Panc1 (cell line): Measurements from ENCODE around the gene CDH13.

ENCODE experiments used
- POLR2AphosphoS5 ChIP-seq: IDR thresholded peaks from 2 replicates; pipeline ENCODE4 v1.6.1; 2012; ENCODE audit warnings: mild to moderate bottlenecking, low read depth, low read length, moderate library complexity
- REST ChIP-seq, 2 experiments: IDR thresholded peaks; 2 replicates each; pipeline ENCODE4 v1.6.1; 2011 to 2012; ENCODE audit warnings: low read depth in 2 of 2, control low read depth in 1 of 2, low read length in 1 of 2, mild to moderate bottlenecking in 1 of 2, moderate library complexity in 1 of 2; ENCODE audit not compliant: insufficient read depth in 1 of 2
- TCF7L2 ChIP-seq: IDR thresholded peaks from 2 replicates; pipeline ENCODE4 v1.6.1; 2011; ENCODE audit warnings: mild to moderate bottlenecking, low read depth, low read length, inconsistent platforms
- TF ChIP-seq, protein P1 (sequence below): fragments of 450-650 bp; IDR thresholded peaks from 2 replicates; pipeline ENCODE4 v1.5.1; 2017; ENCODE audit warnings: mild to moderate bottlenecking

DNA sequence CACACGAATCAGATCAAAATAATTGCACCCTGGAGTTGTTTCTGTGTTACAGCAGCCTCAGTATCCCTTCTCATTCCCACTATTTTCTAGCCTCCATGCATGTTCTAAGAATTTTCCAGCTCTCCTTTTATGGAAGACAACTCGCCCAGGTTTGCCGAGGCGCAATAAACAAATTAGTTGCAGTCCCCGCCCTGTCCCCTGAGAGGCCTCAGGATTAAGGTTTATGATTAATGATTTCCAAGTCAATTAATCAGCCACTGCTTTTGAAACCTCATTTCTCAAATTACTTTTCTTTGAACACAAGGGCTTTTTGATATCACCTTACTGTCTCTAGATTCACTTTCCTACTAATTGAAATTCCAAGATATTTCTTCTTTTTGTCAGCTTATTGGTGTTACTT lies 1042.7 kb downstream of the CDH13 start:
- TF ChIP-seq, protein P1, sequence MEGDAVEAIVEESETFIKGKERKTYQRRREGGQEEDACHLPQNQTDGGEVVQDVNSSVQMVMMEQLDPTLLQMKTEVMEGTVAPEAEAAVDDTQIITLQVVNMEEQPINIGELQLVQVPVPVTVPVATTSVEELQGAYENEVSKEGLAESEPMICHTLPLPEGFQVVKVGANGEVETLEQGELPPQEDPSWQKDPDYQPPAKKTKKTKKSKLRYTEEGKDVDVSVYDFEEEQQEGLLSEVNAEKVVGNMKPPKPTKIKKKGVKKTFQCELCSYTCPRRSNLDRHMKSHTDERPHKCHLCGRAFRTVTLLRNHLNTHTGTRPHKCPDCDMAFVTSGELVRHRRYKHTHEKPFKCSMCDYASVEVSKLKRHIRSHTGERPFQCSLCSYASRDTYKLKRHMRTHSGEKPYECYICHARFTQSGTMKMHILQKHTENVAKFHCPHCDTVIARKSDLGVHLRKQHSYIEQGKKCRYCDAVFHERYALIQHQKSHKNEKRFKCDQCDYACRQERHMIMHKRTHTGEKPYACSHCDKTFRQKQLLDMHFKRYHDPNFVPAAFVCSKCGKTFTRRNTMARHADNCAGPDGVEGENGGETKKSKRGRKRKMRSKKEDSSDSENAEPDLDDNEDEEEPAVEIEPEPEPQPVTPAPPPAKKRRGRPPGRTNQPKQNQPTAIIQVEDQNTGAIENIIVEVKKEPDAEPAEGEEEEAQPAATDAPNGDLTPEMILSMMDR, result no peak
- TF ChIP-seq POLR2AphosphoS5 (no peak), REST (IDR thresholded peaks at IDR 0.05; ENCODE audit: insufficient read depth in 1 of 2, low read depth in 2 of 2, low read length in 1 of 2) (no peak), TCF7L2 (no peak)
